ENCODE measurements around the gene SNRK. TPM values are rescaled to one million over a fixed set of nuclear protein-coding genes. Genes with fewer than 3 reads are reported as not detected.

The SNRK gene
- total RNA-seq, 1 donor from 2014 or later: 18.7 TPM

DNA sequence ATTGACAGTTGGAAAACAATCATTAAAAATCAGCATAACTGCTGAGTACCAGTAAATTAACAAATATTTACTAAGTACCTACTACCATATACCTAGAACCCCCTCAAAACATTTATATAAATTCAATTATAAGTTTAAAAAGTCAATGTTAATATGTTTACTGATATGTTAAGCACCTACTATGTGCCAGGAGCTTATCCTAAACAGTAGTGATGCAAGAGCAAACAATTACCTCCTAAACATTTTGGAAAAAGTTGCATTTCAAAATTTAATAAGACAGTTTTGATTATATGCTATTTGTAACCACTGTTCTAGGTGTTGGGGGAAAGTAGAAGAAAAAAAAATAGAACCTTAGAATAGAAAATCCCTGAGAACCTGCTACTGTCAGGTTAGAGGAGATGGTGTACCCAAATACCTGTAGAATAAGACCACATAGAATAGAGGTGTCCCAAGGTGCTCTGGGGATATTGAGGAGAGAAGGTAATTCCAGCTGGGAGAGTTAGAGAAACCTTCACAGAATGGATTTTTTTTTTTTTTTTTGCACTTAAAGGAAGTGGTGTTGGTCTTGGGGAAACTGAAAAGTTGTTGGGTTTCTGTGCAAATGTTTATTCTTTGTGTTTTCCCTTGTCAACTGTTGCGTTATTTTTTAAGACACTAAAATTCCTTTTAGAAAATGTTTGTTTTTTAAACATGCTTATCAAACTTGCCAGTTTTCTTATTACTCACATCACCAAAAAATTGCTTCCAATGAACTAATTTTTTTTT, 16.0 kb downstream of the SNRK start:
- no peak for ATAC-seq (ENCODE audit: poor library complexity)
- intact Hi-C loops (cut with DNase I): no loop called here
- DNase-seq: no peak

DNA sequence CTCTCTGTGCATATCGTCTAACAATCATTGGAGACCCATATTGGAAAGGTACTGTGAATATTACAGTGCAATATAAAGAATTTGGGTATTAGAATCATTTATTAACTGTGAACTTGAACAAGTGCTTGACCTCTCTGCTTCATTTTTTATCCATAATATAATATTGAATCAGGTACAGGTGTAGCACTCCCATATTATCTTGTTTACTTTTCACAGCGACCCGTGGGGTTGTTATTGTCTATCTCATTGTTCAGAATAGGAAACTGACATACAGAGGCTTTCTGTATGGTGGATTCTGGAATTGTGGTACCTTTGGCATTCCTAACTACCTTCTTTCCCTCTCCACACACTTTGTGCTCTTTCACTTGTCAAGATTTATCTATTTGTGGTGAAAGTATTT, 17.8 kb downstream of the SNRK start:
- DNase-seq: no peak
- ATAC-seq (ENCODE audit: poor library complexity): no peak
- intact Hi-C loops (cut with DNase I): no loop called here

DNA sequence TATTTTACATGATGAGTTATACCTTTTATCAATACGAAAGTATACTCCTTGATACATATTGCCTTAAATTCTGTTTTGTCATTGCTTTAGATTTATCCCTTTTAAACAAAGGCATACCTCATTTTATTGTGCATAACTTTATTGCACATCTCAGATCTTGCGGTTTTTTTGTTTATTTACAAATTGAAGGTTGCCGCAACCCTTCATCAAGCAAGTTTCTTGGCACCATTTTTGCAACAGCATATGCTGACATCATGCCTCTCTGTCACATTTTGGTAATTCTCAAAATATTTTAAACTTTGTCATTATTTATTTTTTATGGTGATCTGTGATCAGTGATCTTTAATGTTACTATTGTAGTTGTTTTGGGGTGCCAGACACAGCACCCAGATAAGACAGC, 20.9 kb downstream of the SNRK start:
- no peak for DNase-seq
- intact Hi-C loops (cut with DNase I): no loop called here
- no peak for ATAC-seq (ENCODE audit: poor library complexity)

- DNase-seq (no peak), ATAC-seq (ENCODE audit: poor library complexity) (no peak)
- intact Hi-C loops (cut with DNase I): no loop called here
Measured at GRCh38 chr3:43307649-43308048, 21.3 kb downstream of the SNRK start.

DNA sequence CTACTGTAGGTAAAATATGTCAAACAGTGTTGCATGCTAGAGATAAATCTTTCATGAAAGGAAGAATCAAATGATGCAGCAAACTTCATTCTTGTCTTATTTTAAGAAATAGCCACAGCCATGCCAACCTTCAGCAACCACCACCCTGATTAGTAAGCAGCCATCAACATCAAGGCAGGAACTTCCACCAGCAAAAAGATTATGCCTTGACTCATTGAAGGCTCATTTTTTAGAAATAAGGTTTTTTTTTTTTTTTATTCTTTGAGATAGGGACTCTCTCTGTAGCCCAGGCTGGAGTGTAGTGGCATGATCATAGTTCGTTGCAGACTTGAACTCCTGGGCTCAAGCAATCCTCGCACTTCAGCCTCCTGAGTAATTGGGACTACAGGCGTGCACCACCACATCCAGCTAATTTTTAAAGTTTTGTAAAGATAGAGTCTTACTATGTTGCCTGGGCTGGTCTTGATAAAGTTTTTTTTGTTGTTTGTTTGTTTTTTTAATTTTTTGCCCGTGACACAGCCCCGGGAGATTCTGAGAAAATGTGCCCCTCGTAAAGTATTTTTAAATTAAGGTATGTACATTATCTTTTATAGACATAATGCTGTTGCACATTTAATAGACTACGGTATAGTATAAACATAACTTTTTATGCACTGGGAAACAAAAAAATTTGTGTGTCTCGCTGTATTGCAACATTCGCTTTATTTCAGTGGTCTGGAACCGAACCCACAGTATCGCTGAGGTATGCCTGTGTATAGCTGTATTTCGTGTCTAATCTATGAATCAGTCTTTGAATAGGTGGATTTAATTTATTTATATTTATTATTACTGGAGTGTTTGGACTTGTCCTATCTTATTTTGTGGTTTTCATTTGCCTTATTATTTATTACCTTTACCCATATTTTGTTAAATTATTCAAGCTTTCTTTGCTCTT, 23.3 kb downstream of the SNRK start:
- ATAC-seq (ENCODE audit: poor library complexity) (no peak), DNase-seq (no peak)
- intact Hi-C loops (cut with DNase I): no loop called here

DNA sequence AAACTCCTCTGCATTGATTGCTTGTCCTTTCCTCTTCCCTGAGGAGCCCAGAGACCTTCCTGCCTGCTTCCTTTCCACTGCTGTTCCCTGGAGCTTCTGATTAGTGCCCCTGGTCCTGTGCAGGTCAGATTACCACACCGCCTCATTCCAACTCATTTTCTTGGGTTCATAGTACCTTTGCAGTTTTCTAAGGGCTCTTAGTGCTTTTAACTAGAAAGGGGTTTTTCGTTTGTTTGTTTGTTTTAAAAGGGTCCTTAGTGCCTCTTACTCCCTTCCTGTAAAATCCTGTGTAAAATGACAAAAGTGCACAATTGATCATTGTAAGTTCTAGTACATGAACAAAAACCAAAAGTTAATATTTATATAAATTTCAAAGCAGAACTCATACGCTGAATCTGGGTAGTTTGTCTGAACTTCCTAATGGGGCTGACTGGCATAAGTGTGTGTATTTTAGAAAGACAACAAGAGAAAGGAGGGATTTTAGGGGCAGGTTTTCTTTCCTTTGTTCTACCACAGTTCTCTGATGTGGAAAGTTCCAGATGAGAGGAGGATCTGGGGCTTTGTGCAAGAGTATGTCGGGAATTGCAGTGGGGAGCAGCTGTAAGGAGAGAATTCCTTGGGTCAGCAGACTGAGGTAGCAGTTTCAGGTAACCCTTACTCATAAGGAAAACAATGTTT, 30.6 kb downstream of the SNRK start:
- DNase-seq (no peak), ATAC-seq (ENCODE audit: poor library complexity) (no peak)
- intact Hi-C loops (cut with DNase I): no loop called here

- intact Hi-C loops (cut with DNase I): no loop called here
Measured at GRCh38 chr3:43317461-43318316, 31.3 kb downstream of the SNRK start.

DNA sequence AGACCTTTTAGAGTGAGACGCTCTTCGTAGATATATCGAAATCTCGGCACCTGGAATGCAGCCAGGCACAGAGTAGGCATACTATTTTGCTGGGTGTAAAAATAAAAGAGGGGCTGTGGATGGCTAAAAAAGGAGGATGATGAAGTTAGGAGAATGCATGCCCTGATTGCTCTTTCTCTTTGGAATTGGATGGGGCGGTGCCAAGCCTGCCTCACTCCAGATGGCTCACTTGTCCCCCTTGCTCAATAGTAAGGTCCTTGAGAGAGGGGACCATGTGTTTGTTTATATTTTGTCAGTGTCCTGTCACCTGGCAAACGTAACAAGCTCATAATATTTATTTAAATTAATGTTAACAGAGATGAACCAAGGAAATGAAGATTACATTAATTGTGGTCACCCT, 33.0 kb downstream of the SNRK start:
- intact Hi-C loops (cut with DNase I): no loop called here
- peak; percentile 54 for DNase-seq

More at GRCh38 chr3:43317461-43318316, 31.3 kb downstream of the SNRK start:
- ATAC-seq (ENCODE audit: poor library complexity) (peak; percentile 50), DNase-seq (no peak)

GRCh38 chr3:43319794-43320193, 33.5 kb downstream of the SNRK start:
- DNase-seq: no peak
- intact Hi-C loops (cut with DNase I): no loop called here
- no peak for ATAC-seq (ENCODE audit: poor library complexity)

More for the DNA sequence above, 33.0 kb downstream of the SNRK start:
- ATAC-seq (ENCODE audit: poor library complexity): peak; percentile 75

- DNase-seq (no peak), ATAC-seq (ENCODE audit: poor library complexity) (no peak)
- intact Hi-C loops (cut with DNase I): no loop called here
Measured at GRCh38 chr3:43320288-43320687, 33.9 kb downstream of the SNRK start.

- intact Hi-C loops (cut with DNase I): no loop called here
- ATAC-seq (ENCODE audit: poor library complexity) (no peak), DNase-seq (no peak)
Measured at GRCh38 chr3:43323541-43323940, 37.2 kb downstream of the SNRK start.

DNA sequence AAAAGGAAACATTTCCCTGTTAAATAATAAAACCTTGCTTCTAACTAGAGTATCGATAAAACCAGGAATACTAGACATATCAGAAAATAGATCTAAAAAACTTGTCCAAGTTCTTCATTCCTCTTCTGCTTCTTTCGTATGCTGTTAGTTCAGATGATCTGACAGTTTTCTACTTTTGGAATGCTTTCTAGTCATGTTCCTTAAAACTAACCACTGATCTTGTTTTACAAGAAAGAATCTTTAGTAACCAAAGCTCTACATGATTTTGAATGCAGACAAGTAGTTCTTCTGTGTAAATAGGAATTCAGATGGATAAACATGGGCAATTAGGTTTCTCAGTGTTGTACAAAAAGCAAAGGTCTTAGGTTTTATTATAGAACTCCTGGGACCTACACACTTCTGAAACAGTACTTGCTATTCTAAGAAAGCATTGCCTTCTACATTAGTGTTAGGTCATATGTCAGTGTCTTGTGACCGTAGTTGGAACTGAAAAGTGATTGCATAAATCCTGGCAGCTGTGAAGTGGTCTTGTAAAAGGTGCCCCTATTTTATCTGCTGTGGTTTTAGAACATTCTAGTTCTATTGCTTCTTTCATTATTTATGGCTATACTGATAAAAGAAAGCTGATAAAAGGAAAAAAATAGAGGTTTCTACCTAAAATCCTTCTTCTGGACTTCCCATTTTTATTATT, 40.7 kb downstream of the SNRK start:
- DNase-seq (no peak), ATAC-seq (ENCODE audit: poor library complexity) (peak; percentile 83)
- intact Hi-C loops (cut with DNase I): no loop called here

GRCh38 chr3:43327582-43327979, 41.2 kb downstream of the SNRK start:
- ATAC-seq (ENCODE audit: poor library complexity): peak; percentile 37
- intact Hi-C loops (cut with DNase I): no loop called here
- DNase-seq: no peak

DNA sequence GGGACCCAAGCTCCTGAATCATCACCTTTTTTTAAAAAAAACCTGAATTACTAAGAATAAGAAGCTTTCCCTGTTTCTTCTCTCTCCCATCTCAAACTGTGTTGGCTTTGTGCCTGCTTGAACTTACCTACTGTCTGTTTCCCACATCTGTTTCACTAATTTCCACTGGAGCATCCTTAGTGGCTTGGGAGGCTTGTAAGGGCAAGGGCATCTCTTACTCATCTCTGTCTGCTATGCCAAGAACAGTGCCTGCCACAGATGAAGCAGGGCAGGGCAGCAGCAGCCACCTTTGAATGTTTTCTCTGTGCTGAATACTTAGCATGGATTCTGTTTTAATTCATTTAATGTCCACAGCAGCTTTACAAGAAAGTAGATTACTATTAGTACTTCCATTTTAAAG, 42.3 kb downstream of the SNRK start:
- intact Hi-C loops (cut with DNase I): no loop called here

DNA sequence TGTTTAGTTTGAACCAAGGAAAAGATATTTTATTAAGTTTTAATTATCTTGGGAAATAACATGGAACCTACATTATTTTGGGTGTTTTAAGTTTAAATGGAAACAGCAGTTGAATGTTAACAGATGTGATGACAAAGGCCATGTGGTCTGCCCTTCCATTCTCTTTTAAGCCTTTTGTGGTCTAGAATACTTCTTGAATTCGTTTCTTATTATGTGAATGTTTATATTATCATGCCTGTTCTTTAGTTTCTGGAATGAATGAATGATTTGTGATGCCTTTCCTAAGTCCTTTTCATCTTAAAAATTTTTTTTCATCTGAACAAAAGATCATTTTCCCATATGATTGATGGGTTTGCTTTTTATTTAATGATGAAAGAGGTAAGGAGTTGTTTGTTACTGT, 44.6 kb downstream of the SNRK start:
- ATAC-seq (ENCODE audit: poor library complexity) (no peak), DNase-seq (no peak)
- intact Hi-C loops (cut with DNase I): no loop called here

More for the DNA sequence above, 42.3 kb downstream of the SNRK start:
- DNase-seq: no peak
- ATAC-seq (ENCODE audit: poor library complexity): no peak

DNA sequence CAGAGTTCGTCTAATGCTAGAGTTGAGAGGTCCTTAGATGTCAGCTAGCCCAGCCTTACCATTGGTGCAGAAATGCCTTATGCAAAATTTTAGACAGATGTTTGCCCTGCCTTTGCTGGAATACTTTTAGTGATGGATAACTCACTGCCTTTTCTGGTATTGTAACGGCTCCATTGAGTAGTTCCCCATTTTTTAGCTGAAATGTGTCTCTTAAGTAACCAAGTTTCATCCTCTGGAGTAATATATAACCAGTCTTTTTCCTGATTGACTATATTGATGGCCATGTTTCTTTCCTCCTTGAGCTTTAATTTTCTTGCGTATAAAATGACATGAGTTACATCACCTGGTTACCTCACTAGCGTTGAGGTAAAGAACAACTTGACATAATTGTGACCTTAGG, 45.0 kb downstream of the SNRK start:
- intact Hi-C loops (cut with DNase I): no loop called here
- DNase-seq (no peak), ATAC-seq (ENCODE audit: poor library complexity) (no peak)

DNA sequence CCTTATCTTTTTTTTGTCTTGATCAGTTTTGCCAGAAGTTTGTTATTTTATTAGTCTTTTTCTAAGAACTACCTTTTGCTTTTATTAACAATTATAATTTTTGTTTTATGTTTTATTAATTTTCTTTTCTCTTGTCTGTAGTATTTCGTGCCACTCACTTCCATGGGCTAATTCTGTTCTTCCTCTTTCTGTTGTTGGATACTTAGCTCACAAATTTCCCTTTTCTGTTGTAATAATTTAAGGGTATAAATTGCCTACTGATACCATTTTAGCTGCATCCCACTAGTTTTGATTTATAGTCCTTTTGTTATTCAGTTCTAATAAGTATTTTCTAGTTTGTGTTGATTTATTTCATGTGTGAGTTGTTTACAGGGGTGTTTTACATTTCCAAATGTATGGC, 48.6 kb downstream of the SNRK start:
- ATAC-seq (ENCODE audit: poor library complexity) (no peak), DNase-seq (no peak)
- intact Hi-C loops (cut with DNase I): no loop called here

DNA sequence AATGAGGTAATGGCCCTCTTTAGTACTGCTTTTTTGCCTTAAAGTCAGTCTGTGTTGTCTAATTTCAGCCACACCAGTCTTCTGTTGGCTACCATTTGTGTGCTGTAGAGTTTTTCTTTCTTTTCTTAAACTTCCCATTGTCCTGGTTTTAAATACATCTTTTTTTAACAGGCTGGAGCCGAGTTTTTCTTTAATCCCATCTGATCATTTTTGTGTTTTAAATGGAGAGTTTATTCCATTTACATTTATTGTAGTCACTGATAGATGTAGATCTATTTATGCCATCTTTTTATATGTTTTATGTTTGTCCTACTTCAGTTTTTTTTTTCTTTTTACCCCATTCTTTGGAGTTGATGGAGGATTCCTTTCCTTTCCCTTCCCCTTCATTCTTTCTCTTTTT, 49.5 kb downstream of the SNRK start:
- DNase-seq: no peak
- intact Hi-C loops (cut with DNase I): no loop called here
- ATAC-seq (ENCODE audit: poor library complexity): no peak
